Neural cell (in vitro differentiated cells): Measurements from ENCODE around the gene KLC1. TPM values are rescaled to one million over a fixed set of nuclear protein-coding genes. Genes with fewer than 3 reads are reported as not detected.

ENCODE experiments used
- H2AFZ ChIP-seq: fragments of 200-600, 300-800 bp; sonication (generic), shearing (Covaris generic); 2 replicates; pipeline ENCODE4 v1.6.0; 2014; ENCODE audit warnings: low read depth, mild to moderate bottlenecking, antibody characterized with exemption, low read length, moderate library complexity
- H3F3A ChIP-seq: fragments of 200-600 bp; shearing (Covaris generic); 2 replicates; pipeline ENCODE4 v1.6.1; 2016; ENCODE audit warnings: mild to moderate bottlenecking, moderate library complexity, mixed read lengths, antibody characterized with exemption, low read length; ENCODE audit not compliant: insufficient read depth, poor library complexity, severe bottlenecking
- H3K27ac ChIP-seq: fragments of 200-600, 300-800 bp; sonication (generic), shearing (Covaris generic); 2 replicates; pipeline ENCODE4 v1.5.1; 2014; ENCODE audit warnings: mild to moderate bottlenecking, low read length, moderate library complexity
- H3K27me3 ChIP-seq: fragments of 300-800, 200-600 bp; sonication (generic), shearing (Covaris generic); 2 replicates; pipeline ENCODE4 v1.6.0; 2014; ENCODE audit warnings: mild to moderate bottlenecking, low read depth, low read length, moderate library complexity; ENCODE audit not compliant: insufficient read depth
- H3K36me3 ChIP-seq: fragments of 300-800, 200-600 bp; sonication (generic), shearing (Covaris generic); 2 replicates; pipeline ENCODE4 v1.5.1; 2014; ENCODE audit warnings: mild to moderate bottlenecking, antibody characterized with exemption, low read length, moderate library complexity; ENCODE audit not compliant: insufficient read depth
- H3K4me2 ChIP-seq: fragments of 300-800, 200-600 bp; sonication (generic), shearing (Covaris generic); 2 replicates; pipeline ENCODE4 v1.6.0; 2014; ENCODE audit warnings: mild to moderate bottlenecking, low read length
- H3K4me3 ChIP-seq: fragments of 300-800, 200-600 bp; sonication (generic), shearing (Covaris generic); 2 replicates; pipeline ENCODE4 v1.5.1; 2014; ENCODE audit warnings: mild to moderate bottlenecking, low read length, moderate library complexity
- H3K79me2 ChIP-seq: fragments of 200-600 bp; shearing (Covaris generic); replicated peaks from 2 replicates; pipeline ENCODE4 v1.6.0; 2014; ENCODE audit warnings: mild to moderate bottlenecking, low read length, moderate library complexity; ENCODE audit not compliant: insufficient read depth
- H3K9ac ChIP-seq: fragments of 300-800, 200-600 bp; sonication (generic), shearing (Covaris generic); 2 replicates; pipeline ENCODE4 v1.6.1; 2016; ENCODE audit warnings: mild to moderate bottlenecking, low read length, mixed read lengths
- H3K9me2 ChIP-seq: fragments of 200-600 bp; shearing (Covaris generic); 2 replicates; pipeline ENCODE4 v1.6.1; 2016; ENCODE audit warnings: mild to moderate bottlenecking, low read length, mixed read lengths; ENCODE audit not compliant: insufficient read depth
- H3K9me3 ChIP-seq: fragments of 200-600, 300-800 bp; sonication (generic), shearing (Covaris generic); 2 replicates; pipeline ENCODE4 v1.6.1; 2016; ENCODE audit warnings: mild to moderate bottlenecking, mixed run types, low read length, moderate library complexity, mixed read lengths
- H4K20me1 ChIP-seq: fragments of 200-600 bp; shearing (Covaris generic); 2 replicates; pipeline ENCODE4 v1.6.1; 2016; ENCODE audit warnings: mild to moderate bottlenecking, mixed run types; ENCODE audit not compliant: insufficient read depth
- EP300 ChIP-seq: fragments of 450-650 bp; conservative IDR thresholded peaks from 2 replicates; pipeline ENCODE4 v1.6.1; 2014; ENCODE audit warnings: antibody characterized with exemption, mild to moderate bottlenecking, moderate library complexity; ENCODE audit not compliant: poor library complexity, severe bottlenecking
- EZH2 ChIP-seq: fragments of 200-600, 300-800 bp; shearing (Covaris generic), sonication (generic); IDR thresholded peaks from 2 replicates; pipeline ENCODE4 v1.6.1; 2014; ENCODE audit warnings: antibody characterized with exemption, low read length, borderline replicate concordance, mild to moderate bottlenecking; ENCODE audit not compliant: insufficient read depth, poor library complexity, severe bottlenecking
- MXI1 ChIP-seq: fragments of 450-650 bp; conservative IDR thresholded peaks from 2 replicates; pipeline ENCODE4 v1.6.1; 2014; ENCODE audit warnings: antibody characterized with exemption, mild to moderate bottlenecking; ENCODE audit not compliant: poor library complexity, severe bottlenecking
- POLR2AphosphoS5 ChIP-seq: IDR thresholded peaks from 2 replicates; pipeline ENCODE4 v1.6.1; 2012
- RAD21 ChIP-seq: fragments of 450-650 bp; conservative IDR thresholded peaks from 2 replicates; pipeline ENCODE4 v1.6.1; 2014; ENCODE audit warnings: antibody characterized with exemption, mild to moderate bottlenecking, moderate library complexity
- REST ChIP-seq: IDR thresholded peaks from 2 replicates; pipeline ENCODE4 v1.6.1; 2012; ENCODE audit warnings: borderline replicate concordance
- SMC3 ChIP-seq: fragments of 450-650 bp; conservative IDR thresholded peaks from 2 replicates; pipeline ENCODE4 v1.6.1; 2014; ENCODE audit warnings: antibody characterized with exemption, mild to moderate bottlenecking, moderate library complexity; ENCODE audit not compliant: poor library complexity
- TAF1 ChIP-seq: IDR thresholded peaks from 2 replicates; pipeline ENCODE4 v1.6.1; 2012; ENCODE audit warnings: low read depth
- polyA plus RNA-seq: library from polyadenylated mRNA; depleted of rRNA; stranded (reverse); fragments of >200 nt; gene quantifications from 2 replicates; pipeline ENCODE4 v1.2.3, GENCODE V29; 2014

KLC1 gene
- polyA plus RNA-seq, 1 donor from 2014 or later = 1,272 TPM

GRCh38 chr14:103712633-103713247 is 83.7 kb downstream of the KLC1 start:
- Histone ChIP-seq H3K27me3 (no peaks in the 10 kb centered on the region), H3F3A (no peaks in the 10 kb centered on the region), H3K27ac (no peak overlapping the region), H3K4me2 (no peak overlapping the region), H3K4me3 (no peak overlapping the region), H3K79me2 (peaks cover 22% of the 10 kb centered on the region), H2AFZ (no peak overlapping the region), H3K9me2 (no peaks in the 10 kb centered on the region), H3K9me3 (no peaks in the 10 kb centered on the region), H4K20me1 (peaks cover 5% of the 10 kb centered on the region), H3K9ac (no peak overlapping the region), H3K36me3 (no peaks in the 10 kb centered on the region)
- TF ChIP-seq POLR2AphosphoS5 (no peak), RAD21 (no peak), SMC3 (no peak), MXI1 (no peak)

DNA sequence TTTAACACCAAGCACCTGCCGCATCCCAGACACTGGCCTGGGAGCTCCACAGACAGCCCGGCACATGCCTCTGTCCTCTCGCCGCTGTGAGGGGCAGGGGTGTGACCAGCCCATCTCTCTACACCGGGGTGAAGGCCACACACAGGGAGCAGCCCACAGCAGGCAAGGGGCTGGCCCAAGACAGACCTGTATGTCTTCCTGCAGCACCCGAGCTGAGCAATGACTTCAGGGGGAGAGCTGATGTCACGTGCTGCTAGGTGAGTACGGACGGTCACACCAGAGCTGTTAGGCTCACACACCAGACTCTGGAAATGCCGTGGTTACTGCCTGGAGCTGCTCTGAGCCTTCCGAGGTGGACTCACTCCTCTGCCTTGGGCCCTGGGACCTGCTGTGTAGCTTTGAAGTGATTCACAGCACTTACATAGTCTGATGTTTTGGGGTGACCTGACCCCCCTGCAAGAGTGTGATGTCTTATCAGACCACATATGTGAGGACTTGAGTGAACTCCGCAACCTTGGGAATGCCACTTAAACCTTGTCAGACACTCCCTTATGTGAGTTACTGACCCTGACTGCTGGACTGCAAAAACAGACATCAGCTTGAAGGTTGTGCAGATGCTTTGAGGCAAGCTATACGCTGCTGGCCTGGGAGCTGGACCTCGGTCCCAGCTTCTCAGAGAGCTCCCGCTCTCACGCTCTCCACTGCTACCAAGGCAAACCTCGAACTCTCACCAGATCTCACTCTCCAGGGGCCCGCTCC is 84.5 kb downstream of the KLC1 start:
- no peak overlapping the region for H3K9ac ChIP-seq
- H3K36me3 ChIP-seq = no peaks in the 10 kb centered on the region
- no peak overlapping the region for H3K4me2 ChIP-seq
- H3K9me2 ChIP-seq = no peaks in the 10 kb centered on the region
- peaks cover 29% of the 10 kb centered on the region for H3K79me2 ChIP-seq
- no peaks in the 10 kb centered on the region for H3F3A ChIP-seq
- no peak for TF ChIP-seq POLR2AphosphoS5
- no peaks in the 10 kb centered on the region for H3K9me3 ChIP-seq
- H3K4me3 ChIP-seq = no peak overlapping the region
- H2AFZ ChIP-seq = no peak overlapping the region
- H4K20me1 ChIP-seq = peaks cover 5% of the 10 kb centered on the region
- no peaks in the 10 kb centered on the region for H3K27me3 ChIP-seq
- no peak overlapping the region for H3K27ac ChIP-seq

GRCh38 chr14:103714063-103714724 is 85.2 kb downstream of the KLC1 start:
- H4K20me1 ChIP-seq = peaks cover 5% of the 10 kb centered on the region

More at GRCh38 chr14:103714063-103714724, 85.2 kb downstream of the KLC1 start:
- Histone ChIP-seq H3K9ac (no peak overlapping the region), H2AFZ (no peak overlapping the region), H3K36me3 (no peaks in the 10 kb centered on the region), H3K27ac (no peak overlapping the region), H3F3A (no peaks in the 10 kb centered on the region), H3K4me3 (peak overlapping the region; percentile 61), H3K79me2 (peaks cover 33% of the 10 kb centered on the region), H3K9me3 (no peaks in the 10 kb centered on the region), H3K9me2 (no peaks in the 10 kb centered on the region), H3K27me3 (no peaks in the 10 kb centered on the region), H3K4me2 (no peak overlapping the region)
- no peak for TF ChIP-seq MXI1
- TF ChIP-seq EP300 = no peak
- TF ChIP-seq POLR2AphosphoS5 = no peak
- no peak for TF ChIP-seq SMC3
- no peak for TF ChIP-seq RAD21
- TF ChIP-seq TAF1 = no peak
- no peak for TF ChIP-seq EZH2
- no peak for TF ChIP-seq REST
